HG03280 (cell line): ENCODE data around the gene CHSY1.
"Not testable (repeated sequence)": the region's sequence is repeated elsewhere in the genome, so short reads cannot be mapped to it uniquely, and the experiment has no call there.

Source experiments
- ATAC-seq: cut with Tn5 transposase; IDR thresholded peaks from one replicate; pipeline ENCODE4 v1.9.1; 2021; ENCODE audit warnings: mild to moderate bottlenecking, moderate library complexity; ENCODE audit not compliant: unreplicated experiment

CHSY1 gene

GRCh38 chr15:101246391-101246790 lies 5.5 kb downstream of the CHSY1 start:
- ATAC-seq: no peak

GRCh38 chr15:101244889-101245668 lies 6.8 kb downstream of the CHSY1 start:
- ATAC-seq: no peak

GRCh38 chr15:101244036-101244781 lies 7.6 kb downstream of the CHSY1 start:
- no peak for ATAC-seq

- no peak for ATAC-seq
Measured at GRCh38 chr15:101243420-101243819, 8.4 kb downstream of the CHSY1 start.

GRCh38 chr15:101242999-101243336 lies 8.9 kb downstream of the CHSY1 start:
- no peak for ATAC-seq

- ATAC-seq: peak; percentile 77
Measured at GRCh38 chr15:101242160-101242998, 9.5 kb downstream of the CHSY1 start.

- ATAC-seq: no peak
Measured at GRCh38 chr15:101240358-101240757, 11.5 kb downstream of the CHSY1 start.

- no peak for ATAC-seq
Measured at GRCh38 chr15:101239724-101240136, 12.1 kb downstream of the CHSY1 start.

- no peak for ATAC-seq
Measured at GRCh38 chr15:101237251-101237650, 14.6 kb downstream of the CHSY1 start.

GRCh38 chr15:101233651-101234280 lies 18.1 kb downstream of the CHSY1 start:
- no peak for ATAC-seq

- no peak for ATAC-seq
Measured at GRCh38 chr15:101232677-101233076, 19.2 kb downstream of the CHSY1 start.

- ATAC-seq: no peak
Measured at GRCh38 chr15:101228313-101228712, 23.5 kb downstream of the CHSY1 start.

- no peak for ATAC-seq
Measured at GRCh38 chr15:101225658-101226057, 26.2 kb downstream of the CHSY1 start.

- ATAC-seq: no peak
Measured at GRCh38 chr15:101221902-101222301, 29.9 kb downstream of the CHSY1 start.

- no peak for ATAC-seq
Measured at GRCh38 chr15:101220060-101220459, 31.8 kb downstream of the CHSY1 start.

GRCh38 chr15:101219441-101219840 lies 32.4 kb downstream of the CHSY1 start:
- no peak for ATAC-seq

GRCh38 chr15:101217446-101217845 lies 34.4 kb downstream of the CHSY1 start:
- ATAC-seq: no peak

GRCh38 chr15:101216100-101216499 lies 35.7 kb downstream of the CHSY1 start:
- no peak for ATAC-seq

GRCh38 chr15:101215681-101216080 lies 36.2 kb downstream of the CHSY1 start:
- no peak for ATAC-seq

- not testable (repeated sequence) for ATAC-seq
Measured at GRCh38 chr15:101214435-101215097, 37.3 kb downstream of the CHSY1 start.
